Left forelimb (tissue), 1 donor: ENCODE measurements around the gene TENT5A.
"Not testable (repeated sequence)": the region's sequence is repeated elsewhere in the genome, so short reads cannot be mapped to it uniquely, and the experiment has no call there.

Experiments used
- DNase-seq: peaks from one replicate; pipeline ENCODE4 v3.0.0-alpha.2; 2018; ENCODE audit warnings: low spot score

Gene TENT5A

GRCh38 chr6:81750681-81751387, 1.6 kb downstream of the TENT5A start:
- DNase-seq: no peak

- DNase-seq: no peak
Observed at GRCh38 chr6:81750200-81750599, 2.3 kb downstream of the TENT5A start.

- DNase-seq: no peak
Observed at GRCh38 chr6:81749707-81750106, 2.8 kb downstream of the TENT5A start.

- no peak for DNase-seq
Observed at GRCh38 chr6:81748994-81749393, 3.5 kb downstream of the TENT5A start.

GRCh38 chr6:81747327-81747726, 5.2 kb downstream of the TENT5A start:
- no peak for DNase-seq

- no peak for DNase-seq
Observed at GRCh38 chr6:81744131-81744530, 8.3 kb downstream of the TENT5A start.

GRCh38 chr6:81743649-81744048, 8.8 kb downstream of the TENT5A start:
- no peak for DNase-seq

GRCh38 chr6:81741689-81742088, 10.8 kb downstream of the TENT5A start:
- DNase-seq: no peak

- DNase-seq: not testable (repeated sequence)
Observed at GRCh38 chr6:81740591-81740990, 11.9 kb downstream of the TENT5A start.

GRCh38 chr6:81739230-81740195, 13.0 kb downstream of the TENT5A start:
- no peak for DNase-seq

- no peak for DNase-seq
Observed at GRCh38 chr6:81736428-81736827, 16.1 kb downstream of the TENT5A start.

GRCh38 chr6:81735756-81736380, 16.6 kb downstream of the TENT5A start:
- DNase-seq: no peak

GRCh38 chr6:81734500-81735150, 17.9 kb downstream of the TENT5A start:
- DNase-seq: no peak

GRCh38 chr6:81734081-81734480, 18.4 kb downstream of the TENT5A start:
- no peak for DNase-seq

GRCh38 chr6:81731814-81732213, 20.7 kb downstream of the TENT5A start:
- no peak for DNase-seq

- DNase-seq: no peak
Observed at GRCh38 chr6:81727876-81728517, 24.5 kb downstream of the TENT5A start.

GRCh38 chr6:81725127-81725526, 27.4 kb downstream of the TENT5A start:
- DNase-seq: no peak

- no peak for DNase-seq
Observed at GRCh38 chr6:81722506-81723223, 29.8 kb downstream of the TENT5A start.

- no peak for DNase-seq
Observed at GRCh38 chr6:81720427-81720826, 32.1 kb downstream of the TENT5A start.

- DNase-seq: no peak
Observed at GRCh38 chr6:81718126-81718525, 34.4 kb downstream of the TENT5A start.

GRCh38 chr6:81714684-81715083, 37.8 kb downstream of the TENT5A start:
- no peak for DNase-seq
